ENCODE data around the gene HMGXB4. TPM values are rescaled to one million over a fixed set of nuclear protein-coding genes. Genes with fewer than 3 reads are reported as not detected.

HMGXB4 gene
- total and polyA plus RNA-seq, 2 of the 8 experiments (the other 6 are each of a cell fraction or from before 2014, with no cell fraction given), result 20.9 to 41.3 TPM

GRCh38 chr22:35311551-35311999 is 54.3 kb downstream of the HMGXB4 start:
- no peak for FAIRE-seq
- Histone ChIP-seq H3K4me1 (replicated peaks in 1 of 4; ENCODE audit: control insufficient read depth in 3 of 4, insufficient read depth in 4 of 4, low read length in 3 of 4) (peaks cover 0 to 2% (median 0%) of the 10 kb centered on the region in 4 experiments; a peak in 3 of 7 replicates), H3K9me3 (ENCODE audit: insufficient read depth in 2 of 2, low read depth in 1 of 2, low read length in 1 of 2) (no peaks in the 10 kb centered on the region), H3K18ac (ENCODE audit: extremely low read depth, low read length) (no peak overlapping the region), H3K4me2 (ENCODE audit: insufficient read depth in 1 of 2, low read depth in 2 of 2, low read length in 2 of 2) (no peak overlapping the region), H3K4me3 (ENCODE audit: extremely low read depth in 1 of 4, insufficient read depth in 2 of 4, low read depth in 3 of 4, low read length in 4 of 4) (no peak overlapping the region), H2AFZ (ENCODE audit: low read length) (no peak overlapping the region), H2AK5ac (ENCODE audit: low read depth, low read length) (no peak overlapping the region; the same call in 1 of the 2 replicates), H3K23me2 (ENCODE audit: low read depth, low read length) (no peaks in the 10 kb centered on the region), H2BK20ac (ENCODE audit: low read length) (no peak overlapping the region), H3K56ac (replicated peaks; ENCODE audit: insufficient read length, low read depth, low read length) (no peak overlapping the region), H3K36me3 (ENCODE audit: control insufficient read depth in 2 of 4, insufficient read depth in 4 of 4, low read length in 3 of 4) (no peaks in the 10 kb centered on the region), H3K79me1 (ENCODE audit: low read depth, low read length) (peaks cover 7% of the 10 kb centered on the region), H3K27ac (ENCODE audit: low read depth, low read length) (no peak overlapping the region), H3K23ac (ENCODE audit: insufficient read length) (no peak overlapping the region), H3K9ac (replicated peaks in 1 of 4; ENCODE audit: extremely low read depth in 1 of 4, low read depth in 3 of 4, low read length in 3 of 4) (no peak overlapping the region), H3K14ac (ENCODE audit: insufficient read length) (no peak overlapping the region), H3K27me3 (replicated peaks in 1 of 4; ENCODE audit: control insufficient read depth in 3 of 4, extremely low read depth in 1 of 4, insufficient read depth in 3 of 4, low read length in 3 of 4) (no peaks in the 10 kb centered on the region), H4K91ac (replicated peaks; ENCODE audit: insufficient read length, low read length) (no peak overlapping the region), H3K4ac (replicated peaks; ENCODE audit: insufficient read length, low read depth, low read length) (no peak overlapping the region), H4K20me1 (replicated peaks in 1 of 2; ENCODE audit: control insufficient read depth in 1 of 2, insufficient read depth in 2 of 2, low read length in 2 of 2) (peaks cover 4 to 6% of the 10 kb centered on the region in 2 experiments), H4K8ac (ENCODE audit: extremely low read depth, insufficient read depth, low read length) (no peak overlapping the region), H2BK5ac (ENCODE audit: low read depth, low read length) (no peak overlapping the region), H4K5ac (ENCODE audit: insufficient read length, low read depth, low read length) (no peak overlapping the region), H2BK12ac (ENCODE audit: low read depth, low read length) (no peak overlapping the region), H3K79me2 (ENCODE audit: control insufficient read depth in 1 of 2, insufficient read depth in 2 of 2, low read length in 2 of 2) (no peaks in the 10 kb centered on the region), H2BK15ac (ENCODE audit: low read length) (no peak overlapping the region), H2BK120ac (replicated peaks; ENCODE audit: low read depth, low read length) (no peak overlapping the region)
- CTCF ChIA-PET (ENCODE audit: partially characterized antibody), result interaction anchor here (0.8 to 1.9 kb wide), 6 partner anchors 10 to 71 kb away, joined by 3 to 7 read pairs (median 3); partner anchors contain the start of gene TOM1
- POLR2A ChIA-PET (ENCODE audit: partially characterized antibody), result no interaction called here
- TF ChIP-seq CTCF (IDR thresholded peaks at IDR 0.05; ENCODE audit: control extremely low read depth in 1 of 3, insufficient read depth in 1 of 3, low read depth in 1 of 3, low read length in 3 of 3), result peak in 2 of 3 experiments; percentile 17 to 18; a peak in 2 of 4 replicates
- no peak for TF ChIP-seq CHD1 (IDR thresholded peaks at IDR 0.05; ENCODE audit: low read depth, low read length)
- DNase-seq (ENCODE audit: low read depth in 1 of 2, low spot score in 2 of 2), result no peak
- 90% methylated on average over 8 of the region's 8 CpGs; no CpG with 5 or more reads in 1 of the 2 experiments for WGBS, 2 experiments (ENCODE audit: extremely low coverage in 1 of 2, insufficient coverage in 1 of 2, insufficient read length in 1 of 2, insufficient replicate concordance in 2 of 2, low coverage in 1 of 2, low lambda C conversion rate in 2 of 2, missing lambda C conversion rate in 1 of 2)

Data from H1 (cell line).